Brain microvascular endothelial cell (primary cell): ENCODE data around the gene TEDC1.

ENCODE experiments used
- DNase-seq: peaks from one replicate; pipeline ENCODE4 v3.0.0-alpha.2; 2020
- H3K27ac ChIP-seq: fragments of 250-450 bp; sonication (Bioruptor Pico); 2 replicates; pipeline ENCODE4 v1.5.1; 2020; ENCODE audit warnings: mild to moderate bottlenecking, moderate library complexity
- H3K27me3 ChIP-seq: fragments of 250-450 bp; sonication (Bioruptor Pico); replicated peaks from 2 replicates; pipeline ENCODE4 v1.5.1; 2020; ENCODE audit warnings: mild to moderate bottlenecking
- H3K36me3 ChIP-seq: fragments of 250-450 bp; sonication (Bioruptor Pico); replicated peaks from 2 replicates; pipeline ENCODE4 v1.5.1; 2020; ENCODE audit warnings: mild to moderate bottlenecking
- H3K4me3 ChIP-seq: 2 replicates; pipeline ENCODE4 v1.5.1; 2011; ENCODE audit warnings: low read depth, mild to moderate bottlenecking, control low read depth, low read length, moderate library complexity
- CTCF ChIP-seq: IDR thresholded peaks from 2 replicates; pipeline ENCODE4 v1.5.1; 2011; ENCODE audit warnings: low read depth, mild to moderate bottlenecking, moderate library complexity, low read length, control low read depth, inconsistent platforms; ENCODE audit errors: missing control alignments
- in situ Hi-C: cut with HindIII; loops from 2 replicates; pipeline ENCODE4 v1.10.0; 2017; ENCODE audit warnings: low sequenced_read_pairs, low pct_ligation_motif_present

TEDC1 gene

DNA sequence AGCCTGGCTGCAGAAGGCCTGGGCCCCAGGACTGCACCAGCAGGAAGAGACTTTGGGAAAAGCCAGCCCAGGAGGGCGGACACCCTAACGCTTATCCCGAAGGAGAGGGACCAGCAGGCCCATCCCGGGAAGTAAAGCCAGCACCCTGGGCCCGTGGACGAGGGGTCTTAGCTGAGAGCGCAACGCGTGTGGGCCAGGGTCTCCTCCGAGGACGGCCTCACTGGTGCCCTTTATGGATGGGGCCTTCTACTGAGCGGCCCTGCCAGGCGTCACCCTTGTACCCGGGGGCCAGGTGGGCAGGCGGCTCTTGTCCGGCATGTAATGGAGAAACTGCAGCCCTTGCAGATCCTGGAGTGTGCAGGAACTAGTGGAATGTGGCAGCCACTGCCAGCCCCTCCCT, 14.1 kb downstream of the TEDC1 start:
- Histone ChIP-seq H3K4me3 (no peak overlapping the region), H3K36me3 (no peaks in the 10 kb centered on the region), H3K27ac (no peak overlapping the region), H3K27me3 (no peaks in the 10 kb centered on the region)
- DNase-seq: no peak
- in situ Hi-C loops: no loop called here
- no peak for TF ChIP-seq CTCF

DNA sequence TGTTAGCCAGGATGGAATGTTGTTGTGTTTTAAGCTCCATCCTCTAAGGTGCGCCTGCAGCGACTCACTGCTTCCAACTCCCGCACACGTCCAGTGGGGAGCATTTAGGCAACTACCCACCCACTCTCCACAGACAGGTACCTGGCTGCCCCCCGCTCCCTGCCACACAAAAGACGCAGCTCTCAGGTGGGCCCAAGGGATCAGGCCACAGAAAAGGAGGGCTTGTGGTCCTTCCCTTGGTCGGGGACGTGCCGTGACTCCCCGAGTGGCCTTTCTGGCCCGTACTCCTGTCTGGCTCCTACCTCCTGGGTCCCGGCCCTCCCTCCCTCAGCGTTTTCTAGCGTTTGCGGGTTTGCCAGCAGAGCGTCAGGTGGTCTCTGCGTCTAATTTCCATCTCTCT, 16.2 kb downstream of the TEDC1 start:
- DNase-seq: no peak
- Histone ChIP-seq H3K4me3 (no peak overlapping the region), H3K27me3 (no peaks in the 10 kb centered on the region), H3K27ac (no peak overlapping the region), H3K36me3 (no peaks in the 10 kb centered on the region)
- TF ChIP-seq CTCF: no peak
- in situ Hi-C loops: no loop called here

GRCh38 chr14:105508069-105508468, 17.0 kb downstream of the TEDC1 start:
- Histone ChIP-seq H3K27ac (no peak overlapping the region), H3K4me3 (no peak overlapping the region), H3K27me3 (no peaks in the 10 kb centered on the region), H3K36me3 (no peaks in the 10 kb centered on the region)
- no peak for DNase-seq
- in situ Hi-C loops: no loop called here
- no peak for TF ChIP-seq CTCF

GRCh38 chr14:105508601-105509000, 17.6 kb downstream of the TEDC1 start:
- H3K4me3 ChIP-seq: no peak overlapping the region
- no peaks in the 10 kb centered on the region for H3K36me3 ChIP-seq
- in situ Hi-C loops: no loop called here
- DNase-seq: no peak
- H3K27ac ChIP-seq: no peak overlapping the region
- H3K27me3 ChIP-seq: no peaks in the 10 kb centered on the region
- TF ChIP-seq CTCF: no peak

- no peak overlapping the region for H3K4me3 ChIP-seq
- TF ChIP-seq CTCF: no peak
- H3K27ac ChIP-seq: no peak overlapping the region
- H3K36me3 ChIP-seq: no peaks in the 10 kb centered on the region
- H3K27me3 ChIP-seq: no peaks in the 10 kb centered on the region
- DNase-seq: no peak
- in situ Hi-C loops: no loop called here
Measured at GRCh38 chr14:105517096-105517495, 26.1 kb downstream of the TEDC1 start.

- Histone ChIP-seq H3K36me3 (no peaks in the 10 kb centered on the region), H3K27ac (no peak overlapping the region), H3K4me3 (no peak overlapping the region), H3K27me3 (no peaks in the 10 kb centered on the region)
- TF ChIP-seq CTCF: no peak
- in situ Hi-C loops: no loop called here
- no peak for DNase-seq
Measured at GRCh38 chr14:105519946-105520698, 29.1 kb downstream of the TEDC1 start.
